HepG2 (cell line): Measurements from ENCODE around the gene LYPD6. TPM values are rescaled to one million over a fixed set of nuclear protein-coding genes. Genes with fewer than 3 reads are reported as not detected.

Source experiments
- ATAC-seq: fragments of 200-7000 bp; cut with Tn5 transposase; 3 replicates; pipeline ENCODE4 v1.9.1; 2020; ENCODE audit warnings: mild to moderate bottlenecking, moderate library complexity
- BruUV-seq: library from RNA; stranded (reverse); fragments of 400-500 nt; replicated peaks from 2 replicates; lab custom pipeline; 2021; lab: Mats Ljungman, UMichigan
- CTCF ChIA-PET: fragments of 300-600 bp; formaldehyde crosslinking; extraction: SDS; loops from one replicate; lab custom pipeline; 2021; ENCODE audit warnings: low total read pairs, inconsistent platforms, low intra/inter-chr PET ratio; lab: Yijun Ruan, JAX
- POLR2A ChIA-PET: fragments of 350-600 bp; sonication (Branson Sonifier 250); formaldehyde crosslinking; loops from one replicate; lab custom pipeline; 2020; ENCODE audit warnings: antibody characterized with exemption, inconsistent platforms; lab: Yijun Ruan, JAX
- DNase-seq: peaks from one replicate; pipeline ENCODE4 v3.0.0-alpha.2; 2015; ENCODE audit warnings: low spot score
- FAIRE-seq: peaks from 3 replicates; lab custom pipeline; 2011; peaks lifted over from hg19 to GRCh38; lab: Jason Lieb, UNC
- H2AFZ ChIP-seq: one replicate; pipeline ENCODE4 v1.6.1; 2011; ENCODE audit warnings: low read length, inconsistent platforms
- H3K27ac ChIP-seq: fragments of 300-600 bp; 3 replicates; pipeline ENCODE4 v1.8.0; 2011; ENCODE audit warnings: mixed run types, mild to moderate bottlenecking, mixed read lengths, low read length, inconsistent platforms; ENCODE audit not compliant: insufficient read depth; ENCODE audit errors: extremely low read length
- H3K27me3 ChIP-seq, 2 experiments: fragments of 200-600 bp in 1 of 2; 2 replicates in 1 of 2; 3 replicates in 1 of 2; pipeline versions ENCODE4 v1.6.0 to v1.8.0; 2011; ENCODE audit warnings: low read length in 2 of 2, mild to moderate bottlenecking in 2 of 2, moderate library complexity in 2 of 2, inconsistent platforms in 1 of 2; ENCODE audit not compliant: insufficient read depth in 2 of 2, control insufficient read depth in 1 of 2
- H3K36me3 ChIP-seq, 2 experiments: fragments of 200-600 bp in 1 of 2; replicated peaks in 1 of 2; 2 replicates in 1 of 2; 3 replicates in 1 of 2; pipeline versions ENCODE4 v1.5.1 to v1.8.0; 2011; ENCODE audit warnings: low read length in 2 of 2, inconsistent platforms in 1 of 2; ENCODE audit not compliant: insufficient read depth in 2 of 2, control insufficient read depth in 1 of 2
- H3K4me1 ChIP-seq: 2 replicates; pipeline ENCODE4 v1.5.1; 2012; ENCODE audit warnings: low read length, inconsistent platforms; ENCODE audit not compliant: insufficient read depth
- H3K4me2 ChIP-seq: 2 replicates; pipeline ENCODE4 v1.6.0; 2011; ENCODE audit warnings: low read depth, low read length, inconsistent platforms
- H3K4me3 ChIP-seq, 3 experiments: fragments of 200-600 bp in 1 of 3; sonication (generic), shearing (Covaris generic) in 1 of 3; replicated peaks in 1 of 3; 2 replicates each; pipeline ENCODE4 v1.5.1; 2011 to 2016; ENCODE audit warnings: low read length in 3 of 3, inconsistent platforms in 2 of 3, low read depth in 2 of 3, mild to moderate bottlenecking in 2 of 3, control low read depth in 1 of 3, mixed read lengths in 1 of 3; ENCODE audit not compliant: insufficient read depth in 1 of 3
- H3K79me2 ChIP-seq: one replicate; pipeline ENCODE4 v1.6.1; 2011; ENCODE audit warnings: low read length, inconsistent platforms; ENCODE audit not compliant: insufficient read depth
- H3K9ac ChIP-seq: 2 replicates; pipeline ENCODE4 v1.6.0; 2011; ENCODE audit warnings: mild to moderate bottlenecking, low read depth, low read length, inconsistent platforms; ENCODE audit not compliant: insufficient read depth
- H3K9me3 ChIP-seq: 2 replicates; pipeline ENCODE4 v1.5.1; 2012; ENCODE audit warnings: mild to moderate bottlenecking, low read length
- H4K20me1 ChIP-seq: 2 replicates; pipeline ENCODE4 v1.6.0; 2011; ENCODE audit warnings: inconsistent platforms, mild to moderate bottlenecking, low read length, moderate library complexity; ENCODE audit not compliant: insufficient read depth
- ZEB1 ChIP-seq: IDR thresholded peaks from 2 replicates; pipeline ENCODE4 v1.6.1; 2012; ENCODE audit warnings: mild to moderate bottlenecking, low read depth, inconsistent platforms; ENCODE audit not compliant: insufficient replicate concordance
- ZNF629 ChIP-seq: sonication (generic); formaldehyde crosslinking; conservative IDR thresholded peaks from 2 replicates; pipeline ENCODE4 v1.5.0; 2020; ENCODE audit warnings: missing genetic modification reagents
- WGBS: methylation state at CpG from one replicate; pipeline ENCODE4 v1.1.6; 2017; ENCODE audit warnings: low lambda C conversion rate; 5-methylcytosine and 5-hydroxymethylcytosine counted together
- in situ Hi-C: cut with HindIII; loops from 2 replicates; pipeline ENCODE4 v1.10.0; 2017; ENCODE audit warnings: low pct_unique_long_range_greater_than_20kb; ENCODE audit not compliant: extremely low pct_ligation_motif_present
- intact Hi-C: fragments of 100-400 bp; cut with micrococcal nuclease; formaldehyde crosslinking; loops from one replicate; pipeline ENCODE4 v1.10.0; 2022; ENCODE audit not compliant: unreplicated experiment
- polyA plus RNA-seq, 8 experiments: library from polyadenylated mRNA; depleted of rRNA in 3 of 8; stranded (reverse) in 7 of 8; unstranded in 1 of 8; fragments of >200 nt; fragmentation: Illumina TruSeq in 4 of 8; extraction: Trizol in 4 of 8; gene quantifications; 2 replicates each; pipeline versions ENCODE4 v1.2.1 to v1.2.3, GENCODE V29; 2011 to 2016; ENCODE audit warnings: low read depth in 4 of 8, missing spikeins in 1 of 8, mixed read lengths in 1 of 8; ENCODE audit not compliant: insufficient read depth in 1 of 8
- total RNA-seq, 5 experiments: library from RNA; depleted of rRNA; stranded (reverse); fragments of >200 nt; fragmentation: Illumina TruSeq; extraction: Trizol; gene quantifications; 2 replicates each; pipeline ENCODE4 v1.2.3, GENCODE V29; 2016; ENCODE audit warnings: low read depth in 1 of 5
- TF ChIP-seq, protein P1 (sequence below): sonication (generic); formaldehyde crosslinking; IDR thresholded peaks from 2 replicates; pipeline ENCODE4 v1.9.0; 2021; ENCODE audit warnings: mild to moderate bottlenecking, missing genetic modification reagents

LYPD6 gene
- total and polyA plus RNA-seq, 2 of the 13 experiments (the other 11 are each of a cell fraction or from before 2014, with no cell fraction given), result 0.01 to 0.07 TPM

DNA sequence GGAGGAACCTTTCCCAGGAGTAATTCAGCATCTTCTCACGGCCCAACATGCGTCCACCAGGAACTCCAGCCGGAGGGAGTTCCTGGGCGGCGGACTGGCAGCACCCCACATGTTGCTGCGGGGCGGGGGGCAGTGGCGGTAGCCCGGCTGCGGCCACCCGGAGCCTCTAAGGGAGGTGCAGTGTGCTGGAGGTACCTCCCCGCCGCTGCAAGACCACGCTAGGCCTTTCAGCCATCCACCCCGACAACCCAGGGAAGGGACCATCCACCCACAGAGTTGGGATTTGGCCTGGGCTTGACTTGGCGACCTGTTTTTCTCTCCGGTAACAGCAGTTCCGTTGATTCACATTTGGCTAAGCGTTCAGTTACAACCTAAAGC lies 625 bp downstream of the LYPD6 start (continued):
- TF ChIP-seq, protein P1, sequence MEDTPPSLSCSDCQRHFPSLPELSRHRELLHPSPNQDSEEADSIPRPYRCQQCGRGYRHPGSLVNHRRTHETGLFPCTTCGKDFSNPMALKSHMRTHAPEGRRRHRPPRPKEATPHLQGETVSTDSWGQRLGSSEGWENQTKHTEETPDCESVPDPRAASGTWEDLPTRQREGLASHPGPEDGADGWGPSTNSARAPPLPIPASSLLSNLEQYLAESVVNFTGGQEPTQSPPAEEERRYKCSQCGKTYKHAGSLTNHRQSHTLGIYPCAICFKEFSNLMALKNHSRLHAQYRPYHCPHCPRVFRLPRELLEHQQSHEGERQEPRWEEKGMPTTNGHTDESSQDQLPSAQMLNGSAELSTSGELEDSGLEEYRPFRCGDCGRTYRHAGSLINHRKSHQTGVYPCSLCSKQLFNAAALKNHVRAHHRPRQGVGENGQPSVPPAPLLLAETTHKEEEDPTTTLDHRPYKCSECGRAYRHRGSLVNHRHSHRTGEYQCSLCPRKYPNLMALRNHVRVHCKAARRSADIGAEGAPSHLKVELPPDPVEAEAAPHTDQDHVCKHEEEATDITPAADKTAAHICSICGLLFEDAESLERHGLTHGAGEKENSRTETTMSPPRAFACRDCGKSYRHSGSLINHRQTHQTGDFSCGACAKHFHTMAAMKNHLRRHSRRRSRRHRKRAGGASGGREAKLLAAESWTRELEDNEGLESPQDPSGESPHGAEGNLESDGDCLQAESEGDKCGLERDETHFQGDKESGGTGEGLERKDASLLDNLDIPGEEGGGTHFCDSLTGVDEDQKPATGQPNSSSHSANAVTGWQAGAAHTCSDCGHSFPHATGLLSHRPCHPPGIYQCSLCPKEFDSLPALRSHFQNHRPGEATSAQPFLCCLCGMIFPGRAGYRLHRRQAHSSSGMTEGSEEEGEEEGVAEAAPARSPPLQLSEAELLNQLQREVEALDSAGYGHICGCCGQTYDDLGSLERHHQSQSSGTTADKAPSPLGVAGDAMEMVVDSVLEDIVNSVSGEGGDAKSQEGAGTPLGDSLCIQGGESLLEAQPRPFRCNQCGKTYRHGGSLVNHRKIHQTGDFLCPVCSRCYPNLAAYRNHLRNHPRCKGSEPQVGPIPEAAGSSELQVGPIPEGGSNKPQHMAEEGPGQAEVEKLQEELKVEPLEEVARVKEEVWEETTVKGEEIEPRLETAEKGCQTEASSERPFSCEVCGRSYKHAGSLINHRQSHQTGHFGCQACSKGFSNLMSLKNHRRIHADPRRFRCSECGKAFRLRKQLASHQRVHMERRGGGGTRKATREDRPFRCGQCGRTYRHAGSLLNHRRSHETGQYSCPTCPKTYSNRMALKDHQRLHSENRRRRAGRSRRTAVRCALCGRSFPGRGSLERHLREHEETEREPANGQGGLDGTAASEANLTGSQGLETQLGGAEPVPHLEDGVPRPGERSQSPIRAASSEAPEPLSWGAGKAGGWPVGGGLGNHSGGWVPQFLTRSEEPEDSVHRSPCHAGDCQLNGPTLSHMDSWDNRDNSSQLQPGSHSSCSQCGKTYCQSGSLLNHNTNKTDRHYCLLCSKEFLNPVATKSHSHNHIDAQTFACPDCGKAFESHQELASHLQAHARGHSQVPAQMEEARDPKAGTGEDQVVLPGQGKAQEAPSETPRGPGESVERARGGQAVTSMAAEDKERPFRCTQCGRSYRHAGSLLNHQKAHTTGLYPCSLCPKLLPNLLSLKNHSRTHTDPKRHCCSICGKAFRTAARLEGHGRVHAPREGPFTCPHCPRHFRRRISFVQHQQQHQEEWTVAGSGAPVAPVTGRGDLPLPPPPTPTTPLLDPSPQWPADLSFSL (CRISPR knock-in tag), result 0 out of 2 replicates have a peak, but pooled peaks have one; percentile 24

DNA sequence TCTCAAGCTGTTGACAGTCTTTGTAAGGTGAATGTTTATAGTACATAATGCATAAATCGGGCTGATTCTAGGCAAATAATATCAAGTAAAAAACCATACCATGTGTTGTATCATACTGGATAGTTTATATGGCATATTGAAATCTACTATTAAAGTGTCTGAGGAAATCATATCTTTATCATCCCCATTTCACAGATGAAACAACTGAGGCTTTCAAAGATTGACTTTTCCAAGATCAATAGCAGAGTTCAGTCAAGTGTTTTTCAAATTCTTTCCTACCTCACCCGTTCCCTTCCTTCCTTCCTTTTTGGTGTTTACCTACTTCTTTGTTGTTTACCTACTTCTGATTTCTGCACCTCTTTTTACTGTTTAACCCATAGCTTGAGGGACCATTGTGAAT lies 2.0 kb downstream of the LYPD6 start:
- BruUV-seq, result no TSS peak
- no peaks in the 10 kb centered on the region for H3K9me3 ChIP-seq
- no peaks in the 10 kb centered on the region for H3K79me2 ChIP-seq
- H2AFZ ChIP-seq, result no peak overlapping the region
- no peak overlapping the region for H3K4me3 ChIP-seq
- H3K4me1 ChIP-seq, result peaks cover 15% of the 10 kb centered on the region
- H3K4me2 ChIP-seq, result no peak overlapping the region
- CTCF ChIA-PET, result no interaction called here
- TF ChIP-seq ZNF629 (CRISPR knock-in tag), result peak; percentile 72
- no peak for TF ChIP-seq ZEB1
- TF ChIP-seq, all 625 proteins: peak for 1
- ATAC-seq (no peak), DNase-seq (no peak), FAIRE-seq (no peak)
- WGBS, result 44% methylated on average over 2 of the region's 2 CpGs
- H3K36me3 ChIP-seq, result no peaks in the 10 kb centered on the region
- H4K20me1 ChIP-seq, result no peaks in the 10 kb centered on the region
- H3K9ac ChIP-seq, result no peak overlapping the region
- no peak overlapping the region for H3K27ac ChIP-seq
- in situ Hi-C loops (no loop called here), intact Hi-C loops (loop anchor here (10.0 kb wide), 1 partner anchor 232 kb away; no protein-coding TSS in a partner anchor)
- POLR2A ChIA-PET, result no interaction called here
- H3K27me3 ChIP-seq, result peaks cover 5 to 40% of the 10 kb centered on the region in 2 experiments
